GM19025 (cell line): ENCODE measurements around the gene KCTD21.
"Not testable (repeated sequence)": the region's sequence is repeated elsewhere in the genome, so short reads cannot be mapped to it uniquely, and the experiment has no call there.

Experiments used
- ATAC-seq: cut with Tn5 transposase; IDR thresholded peaks from one replicate; pipeline ENCODE4 v1.9.1; 2021; ENCODE audit warnings: mild to moderate bottlenecking, low read depth, moderate library complexity; ENCODE audit not compliant: unreplicated experiment

Gene KCTD21

GRCh38 chr11:78179459-78180071, 8.9 kb downstream of the KCTD21 start:
- ATAC-seq = no peak

- ATAC-seq = no peak
These were observed 11.2 kb downstream of the KCTD21 start for GRCh38 chr11:78177216-78177615.

GRCh38 chr11:78176605-78177141, 11.8 kb downstream of the KCTD21 start:
- ATAC-seq = no peak

- ATAC-seq = not testable (repeated sequence)
These were observed 12.6 kb downstream of the KCTD21 start for GRCh38 chr11:78175862-78176261.

DNA sequence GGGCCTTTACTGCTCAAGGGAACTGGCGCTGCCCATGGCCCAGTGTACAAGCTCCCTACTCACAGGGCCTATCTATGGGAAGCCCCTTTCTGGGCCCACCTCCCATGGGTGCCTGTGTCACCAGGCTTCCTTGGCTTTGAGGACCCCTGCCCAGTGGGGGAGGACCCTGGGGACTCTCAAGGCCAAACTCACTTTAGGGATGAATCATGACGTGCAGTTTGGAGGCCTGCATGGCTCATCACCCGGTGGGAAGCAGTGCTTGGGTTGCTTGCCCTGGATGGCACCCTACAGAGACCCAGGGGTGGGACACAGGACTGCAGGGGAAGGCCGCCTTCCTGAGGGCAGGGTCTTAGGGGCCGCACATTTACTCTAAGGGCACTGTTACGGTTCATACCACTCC, 16.5 kb downstream of the KCTD21 start:
- no peak for ATAC-seq

GRCh38 chr11:78170874-78171549, 17.4 kb downstream of the KCTD21 start:
- no peak for ATAC-seq

- no peak for ATAC-seq
These were observed 18.0 kb downstream of the KCTD21 start for GRCh38 chr11:78170413-78170812.

DNA sequence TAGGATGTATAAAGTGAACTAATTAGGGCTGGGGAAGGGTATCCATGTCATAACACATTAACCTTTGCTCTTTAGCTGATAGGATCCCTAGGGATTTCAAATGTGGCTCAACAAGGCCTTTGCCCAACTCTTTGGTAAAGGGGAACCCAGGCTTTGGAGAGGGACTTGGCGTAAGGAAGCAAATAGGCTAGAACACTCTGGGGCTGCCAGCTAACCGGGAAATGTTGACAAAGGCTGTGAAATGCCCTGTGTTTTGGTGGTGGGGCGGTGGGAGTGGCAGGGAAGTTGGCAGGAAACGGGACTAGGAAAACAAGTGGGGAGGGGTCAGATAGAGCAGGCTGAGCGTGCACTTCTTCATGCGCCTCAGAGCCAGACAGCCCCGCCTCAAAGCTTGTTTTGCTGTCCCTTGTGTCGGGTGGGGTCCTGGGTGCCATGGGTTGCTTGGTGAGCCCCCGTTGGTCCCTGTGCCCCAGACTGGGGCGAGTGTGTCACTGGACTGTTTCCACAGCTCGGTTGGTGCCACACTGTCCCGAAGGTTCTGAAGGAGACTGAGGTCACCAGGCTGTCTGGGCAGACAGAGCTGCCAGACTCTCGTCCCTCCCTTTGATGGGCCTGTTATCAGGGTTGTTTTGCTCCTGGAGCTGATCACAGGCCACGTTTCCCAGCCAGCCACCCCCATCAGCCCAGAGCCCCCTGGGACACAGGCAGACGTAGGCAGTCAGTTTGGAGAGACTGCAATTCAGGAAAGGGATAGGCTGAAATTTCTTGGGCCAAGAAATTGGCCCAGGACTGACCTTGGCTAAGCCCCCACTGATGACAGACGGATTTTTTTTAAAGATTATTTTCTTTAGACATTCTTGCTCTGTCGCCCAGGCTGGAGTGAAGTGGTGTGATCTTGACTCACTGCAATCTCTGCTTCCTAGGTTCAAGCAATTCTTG, 19.6 kb downstream of the KCTD21 start:
- ATAC-seq = no peak

DNA sequence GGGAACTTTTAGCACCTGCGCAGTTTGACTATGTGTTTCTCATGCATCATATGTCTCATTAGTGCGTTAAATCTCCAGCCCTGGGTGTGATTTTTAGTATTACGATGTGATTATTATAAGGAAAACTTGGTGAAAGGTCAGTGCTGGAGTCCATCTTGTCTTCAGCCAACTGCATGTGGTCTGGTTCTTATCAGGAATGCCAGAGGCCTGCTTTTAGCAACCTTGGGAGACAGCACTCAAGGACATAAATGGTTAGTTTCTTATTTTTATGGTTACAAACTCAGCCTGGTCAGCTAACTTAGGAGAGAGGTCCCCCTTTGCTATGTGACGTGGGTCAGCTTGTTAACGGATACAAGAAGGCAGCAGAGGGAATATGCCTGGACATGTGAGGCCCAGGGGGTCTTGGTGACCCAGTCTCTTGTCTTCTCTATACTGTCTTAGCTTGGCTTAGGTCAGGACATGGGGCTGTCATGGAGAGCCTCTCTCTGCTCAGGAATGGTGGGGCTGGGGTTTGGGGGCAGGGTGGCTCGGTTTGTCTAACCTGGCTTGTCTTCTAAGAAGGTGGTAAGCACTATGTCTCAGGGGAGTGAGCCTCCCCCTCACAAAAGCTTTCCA, 21.5 kb downstream of the KCTD21 start:
- ATAC-seq = no peak

- no peak for ATAC-seq
These were observed 24.0 kb downstream of the KCTD21 start for GRCh38 chr11:78164471-78164870.

- no peak for ATAC-seq
These were observed 24.6 kb downstream of the KCTD21 start for GRCh38 chr11:78163828-78164227.

- no peak for ATAC-seq
These were observed 26.5 kb downstream of the KCTD21 start for GRCh38 chr11:78161962-78162371.

GRCh38 chr11:78161346-78161745, 27.1 kb downstream of the KCTD21 start:
- ATAC-seq = no peak

- ATAC-seq = no peak
These were observed 27.9 kb downstream of the KCTD21 start for GRCh38 chr11:78160557-78160956.

DNA sequence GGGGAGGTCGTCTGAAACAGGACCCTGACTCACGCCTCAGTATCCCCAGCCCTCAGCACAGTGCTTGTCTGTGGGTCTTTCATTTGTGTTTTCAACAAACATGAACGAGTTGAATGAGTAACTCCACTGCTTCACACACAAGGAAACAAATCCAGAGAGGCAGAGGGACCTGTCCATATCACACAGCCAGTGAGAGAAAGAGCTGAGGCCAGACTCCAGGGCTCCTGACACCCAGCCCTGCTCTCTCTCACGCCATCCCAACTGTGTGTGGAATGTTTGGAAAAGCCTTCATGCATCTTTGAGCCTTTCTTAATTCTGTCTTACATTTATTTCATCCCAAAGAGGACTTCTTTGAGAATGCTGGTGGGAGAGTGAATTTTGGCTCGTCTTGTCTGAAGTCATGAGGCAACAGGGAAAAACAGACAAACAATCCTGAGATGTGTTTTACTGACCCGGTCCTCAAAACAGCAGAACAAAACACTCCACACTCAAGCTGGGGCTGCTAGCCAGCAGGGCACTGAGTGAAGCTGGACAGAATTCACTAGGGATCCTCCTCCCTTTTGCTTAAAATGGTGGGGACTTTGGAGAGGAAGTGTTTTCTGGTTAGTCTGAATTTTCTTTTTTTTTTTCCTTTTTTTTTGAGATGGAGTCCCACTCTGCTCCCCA, 29.3 kb downstream of the KCTD21 start:
- no peak for ATAC-seq

DNA sequence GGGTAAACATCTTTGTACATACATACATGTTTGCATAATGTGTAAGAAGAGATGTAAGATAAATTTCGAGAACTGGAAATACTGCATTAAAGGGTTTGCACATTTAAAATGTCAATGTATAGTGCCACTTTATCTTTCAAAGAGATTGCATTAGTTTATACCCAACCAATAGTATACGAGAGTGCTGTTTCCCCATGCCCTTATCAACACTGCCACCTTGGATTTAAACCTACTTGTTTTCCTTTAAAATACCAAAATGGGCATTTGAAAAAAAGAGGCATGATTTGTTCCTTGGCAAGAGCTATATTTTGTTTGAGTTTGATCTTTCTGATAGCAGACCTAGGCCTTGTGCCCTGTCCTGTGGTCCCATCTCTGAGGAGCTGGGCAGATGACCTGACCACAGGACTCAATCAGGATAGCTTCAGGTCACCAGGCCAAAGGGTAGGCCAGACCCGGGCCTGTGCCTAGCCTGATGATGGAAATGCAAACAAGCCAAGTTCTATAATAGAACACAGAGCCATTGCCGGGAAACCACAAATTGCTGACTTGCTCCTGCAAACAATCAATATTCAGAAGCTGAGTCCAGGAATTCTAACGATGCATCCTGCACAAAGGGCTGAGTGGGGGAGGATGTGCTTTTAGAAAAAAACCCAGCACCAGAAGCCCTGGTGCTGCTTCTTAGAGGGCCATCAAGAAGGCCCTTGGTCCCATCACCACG, 32.1 kb downstream of the KCTD21 start:
- ATAC-seq = no peak

DNA sequence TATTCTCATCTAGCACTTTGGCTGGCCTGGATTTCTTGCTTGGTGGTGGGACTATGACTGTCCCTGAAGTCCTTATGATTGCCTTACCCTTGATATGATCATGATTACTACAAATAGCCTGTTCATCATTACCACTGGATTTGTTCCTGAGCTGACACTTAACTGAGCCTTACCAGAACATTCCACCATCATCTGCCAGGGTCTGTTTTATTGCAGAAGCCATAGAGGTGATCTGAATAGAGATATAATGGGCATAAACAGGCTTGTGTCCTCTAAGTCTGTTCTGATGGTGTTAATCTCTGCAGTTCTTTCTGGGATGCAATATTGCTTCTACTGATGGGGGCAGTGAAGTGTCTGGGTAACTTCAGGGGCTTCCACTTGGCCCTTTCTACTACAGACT, 36.6 kb downstream of the KCTD21 start:
- ATAC-seq = no peak

DNA sequence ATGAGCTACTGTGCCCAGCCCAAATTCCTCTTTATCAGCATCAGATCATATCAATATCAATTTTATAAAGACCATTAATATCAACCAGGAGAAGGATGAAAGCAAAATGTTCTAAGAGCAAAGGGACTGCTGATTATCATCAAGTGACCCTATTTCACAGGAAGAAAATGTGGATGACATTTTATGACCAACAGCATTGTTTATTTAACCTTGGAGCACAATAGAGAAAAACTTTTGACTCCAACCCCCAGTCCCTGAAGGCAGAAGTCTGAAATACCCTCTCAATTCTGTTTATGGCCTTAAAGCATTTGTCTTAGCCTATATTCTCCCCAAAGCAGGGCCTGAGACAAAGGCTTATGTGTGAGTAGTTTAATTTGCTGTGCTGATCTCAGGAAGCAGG, 37.7 kb downstream of the KCTD21 start:
- no peak for ATAC-seq

DNA sequence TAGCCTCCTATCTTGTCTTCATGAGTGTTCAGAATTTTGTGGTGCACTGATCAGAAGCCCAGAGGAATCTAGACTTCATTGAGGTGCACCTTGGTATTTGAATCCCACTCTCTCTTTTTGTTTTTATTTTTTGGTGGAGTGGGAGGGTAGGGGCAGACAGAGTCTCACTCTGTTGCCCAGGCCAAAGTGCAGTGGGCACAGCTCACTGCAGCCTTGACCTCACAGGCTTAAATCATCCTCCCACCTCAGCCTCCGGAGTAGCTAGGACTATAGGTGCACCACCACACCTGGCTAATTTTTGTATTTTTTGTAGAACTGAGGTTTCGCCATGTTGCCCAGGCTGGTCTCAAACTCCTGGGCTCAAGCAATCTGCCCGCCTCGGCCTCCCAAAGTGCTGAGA, 38.1 kb downstream of the KCTD21 start:
- ATAC-seq = no peak
